H9 (cell line): Measurements from ENCODE around the gene TSPAN3. TPM values are rescaled to one million over a fixed set of nuclear protein-coding genes. Genes with fewer than 3 reads are reported as not detected.

Experiments
- DNase-seq: peaks from one replicate; pipeline ENCODE4 v3.0.0-alpha.2; 2017
- H2AFZ ChIP-seq: one replicate; pipeline ENCODE4 v1.6.1; 2013; ENCODE audit warnings: mild to moderate bottlenecking, low read length, control low read depth, moderate library complexity
- H2AK5ac ChIP-seq: 2 replicates; pipeline ENCODE4 v1.6.1; 2013; ENCODE audit warnings: low read length, control low read depth, mixed read lengths; ENCODE audit not compliant: insufficient read length
- H2BK120ac ChIP-seq: one replicate; pipeline ENCODE4 v1.6.1; 2013; ENCODE audit warnings: low read depth, mild to moderate bottlenecking, low read length, control low read depth, inconsistent platforms; ENCODE audit not compliant: poor library complexity, severe bottlenecking
- H2BK12ac ChIP-seq: 2 replicates; pipeline ENCODE4 v1.6.1; 2013; ENCODE audit warnings: low read length, control low read depth, mixed read lengths, low read depth; ENCODE audit not compliant: insufficient read length
- H2BK15ac ChIP-seq: 2 replicates; pipeline ENCODE4 v1.6.1; 2013; ENCODE audit warnings: low read depth, low read length, control low read depth
- H2BK20ac ChIP-seq: one replicate; pipeline ENCODE4 v1.6.1; 2013; ENCODE audit warnings: low read depth, mild to moderate bottlenecking, low read length, control low read depth, inconsistent platforms; ENCODE audit not compliant: poor library complexity, severe bottlenecking
- H2BK5ac ChIP-seq: 2 replicates; pipeline ENCODE4 v1.6.1; 2013; ENCODE audit warnings: low read length, control low read depth, mixed read lengths; ENCODE audit not compliant: insufficient read length
- H3K14ac ChIP-seq: 2 replicates; pipeline ENCODE4 v1.6.1; 2013; ENCODE audit warnings: low read length, control low read depth; ENCODE audit not compliant: insufficient read depth
- H3K18ac ChIP-seq: 2 replicates; pipeline ENCODE4 v1.6.1; 2013; ENCODE audit warnings: low read depth, mild to moderate bottlenecking, mixed read lengths, low read length, control low read depth; ENCODE audit not compliant: insufficient read length
- H3K23ac ChIP-seq: 2 replicates; pipeline ENCODE4 v1.6.1; 2013; ENCODE audit warnings: low read length, control low read depth, mixed read lengths, low read depth; ENCODE audit not compliant: insufficient read length
- H3K23me2 ChIP-seq: 2 replicates; pipeline ENCODE4 v1.6.1; 2013; ENCODE audit warnings: low read depth, mild to moderate bottlenecking, mixed read lengths, low read length, control low read depth; ENCODE audit not compliant: insufficient read length, poor library complexity, severe bottlenecking
- H3K27ac ChIP-seq: 2 replicates; pipeline ENCODE4 v1.5.1; 2013; ENCODE audit warnings: low read length, control low read depth, mixed read lengths, low read depth; ENCODE audit not compliant: insufficient read length
- H3K27me3 ChIP-seq: 2 replicates; pipeline ENCODE4 v1.6.1; 2013; ENCODE audit warnings: low read length, control low read depth, inconsistent platforms; ENCODE audit not compliant: insufficient read depth
- H3K4ac ChIP-seq: 2 replicates; pipeline ENCODE4 v1.6.1; 2013; ENCODE audit warnings: low read depth, mild to moderate bottlenecking, control low read depth, inconsistent platforms, low read length, moderate library complexity
- H3K4me1 ChIP-seq: 2 replicates; pipeline ENCODE4 v1.6.1; 2013; ENCODE audit warnings: low read length, control low read depth, inconsistent platforms; ENCODE audit not compliant: insufficient read depth
- H3K4me2 ChIP-seq: 2 replicates; pipeline ENCODE4 v1.6.1; 2013; ENCODE audit warnings: low read length, control low read depth, mixed read lengths; ENCODE audit not compliant: insufficient read length, insufficient read depth
- H3K56ac ChIP-seq: 2 replicates; pipeline ENCODE4 v1.6.1; 2013; ENCODE audit warnings: low read depth, mild to moderate bottlenecking, mixed read lengths, low read length, control low read depth; ENCODE audit not compliant: insufficient read length
- H3K79me1 ChIP-seq: 2 replicates; pipeline ENCODE4 v1.6.1; 2013; ENCODE audit warnings: low read depth, mild to moderate bottlenecking, moderate library complexity, low read length, control low read depth, inconsistent platforms; ENCODE audit not compliant: insufficient read depth, poor library complexity, severe bottlenecking
- H3K79me2 ChIP-seq: 2 replicates; pipeline ENCODE4 v1.6.1; 2013; ENCODE audit warnings: low read length, control low read depth, inconsistent platforms; ENCODE audit not compliant: insufficient read depth
- H3K9ac ChIP-seq: 2 replicates; pipeline ENCODE4 v1.6.1; 2013; ENCODE audit warnings: low read length, control low read depth, mixed read lengths; ENCODE audit not compliant: insufficient read length; ENCODE audit errors: extremely low read depth
- H3K9me3 ChIP-seq: one replicate; pipeline ENCODE4 v1.6.1; 2013; ENCODE audit warnings: low read depth, low read length, inconsistent platforms; ENCODE audit not compliant: control insufficient read depth
- H3T11ph ChIP-seq: one replicate; pipeline ENCODE4 v1.6.1; 2013; ENCODE audit warnings: mild to moderate bottlenecking, low read length, control low read depth, inconsistent platforms
- H4K20me1 ChIP-seq: one replicate; pipeline ENCODE4 v1.6.1; 2013; ENCODE audit not compliant: control insufficient read depth, insufficient read length, insufficient read depth
- H4K5ac ChIP-seq: 2 replicates; pipeline ENCODE4 v1.6.1; 2013; ENCODE audit warnings: low read depth, mild to moderate bottlenecking, mixed read lengths, low read length, control low read depth; ENCODE audit not compliant: insufficient read length
- H4K8ac ChIP-seq: replicated peaks from 2 replicates; pipeline ENCODE4 v1.6.1; 2013; ENCODE audit warnings: low read length, control low read depth, mixed read lengths, low read depth; ENCODE audit not compliant: insufficient read length
- H4K91ac ChIP-seq: 2 replicates; pipeline ENCODE4 v1.6.1; 2013; ENCODE audit warnings: low read depth, mild to moderate bottlenecking, moderate library complexity, mixed read lengths, low read length, control low read depth; ENCODE audit not compliant: insufficient read length
- H3K27ac Mint-ChIP-seq, 3 experiments: 2 replicates in 2 of 3; 3 replicates in 1 of 3; pipeline ENCODE4 v1.8.0; 2020 to 2021; ENCODE audit warnings: mixed read lengths in 3 of 3, mild to moderate bottlenecking in 1 of 3, moderate library complexity in 1 of 3
- H3K27me3 Mint-ChIP-seq: 2 replicates; pipeline ENCODE4 v1.8.0; 2021; ENCODE audit warnings: low read depth, mild to moderate bottlenecking, moderate library complexity, mixed read lengths
- H3K36me3 Mint-ChIP-seq, 3 experiments: 2 replicates in 2 of 3; 3 replicates in 1 of 3; pipeline ENCODE4 v1.8.0; 2020 to 2021; ENCODE audit warnings: low read depth in 3 of 3, mixed read lengths in 3 of 3; ENCODE audit not compliant: insufficient read depth in 1 of 3
- H3K4me1 Mint-ChIP-seq, 2 experiments: 2 replicates each; pipeline ENCODE4 v1.8.0; 2020; ENCODE audit warnings: mixed read lengths in 2 of 2
- H3K4me3 Mint-ChIP-seq, 2 experiments: 2 replicates in 1 of 2; 3 replicates in 1 of 2; pipeline ENCODE4 v1.8.0; 2020 to 2021; ENCODE audit warnings: mild to moderate bottlenecking in 2 of 2, mixed read lengths in 2 of 2, moderate library complexity in 1 of 2
- H3K9me3 Mint-ChIP-seq, 2 experiments: 2 replicates in 1 of 2; 3 replicates in 1 of 2; pipeline ENCODE4 v1.8.0; 2020; ENCODE audit warnings: mild to moderate bottlenecking in 2 of 2, mixed read lengths in 2 of 2, moderate library complexity in 1 of 2
- CTCF ChIP-seq: fragments of 200-600 bp; sonication (generic); conservative IDR thresholded peaks from 3 replicates; pipeline ENCODE4 v1.8.0; 2021; ENCODE audit warnings: antibody characterized with exemption, mild to moderate bottlenecking
- WGBS: extraction: QIAGEN DNeasy Blood & Tissue Kit; methylation state at CpG from one replicate; pipeline ENCODE4 v1.1.7; 2013; ENCODE audit warnings: missing lambda C conversion rate, low lambda C conversion rate, mixed read lengths; ENCODE audit not compliant: insufficient read length; ENCODE audit errors: extremely low coverage; 5-methylcytosine and 5-hydroxymethylcytosine counted together
- total RNA-seq: library from RNA; stranded (reverse); gene quantifications from 2 replicates; pipeline ENCODE4 v1.2.1, GENCODE V29; 2021

TSPAN3 gene
- total RNA-seq, 1 experiment from 2014 or later = 117 TPM

GRCh38 chr15:77032647-77033416 is 38.1 kb downstream of the TSPAN3 start:
- no peak for TF ChIP-seq CTCF
- H3K27me3 Mint-ChIP-seq = peaks cover 4% of the 10 kb centered on the region
- WGBS = no CpG with 5 or more reads among the region's 18 CpGs
- no peak overlapping the region for H3K14ac ChIP-seq
- no peaks in the 10 kb centered on the region for H3K79me2 ChIP-seq
- H3K4me3 Mint-ChIP-seq = no peak overlapping the region
- H2BK20ac ChIP-seq = no peak overlapping the region
- no peaks in the 10 kb centered on the region for H3K23me2 ChIP-seq
- H2AFZ ChIP-seq = no peak overlapping the region
- H2AK5ac ChIP-seq = no peak overlapping the region
- H4K5ac ChIP-seq = no peak overlapping the region
- H2BK15ac ChIP-seq = no peak overlapping the region
- H3K56ac ChIP-seq = no peak overlapping the region
- H3K36me3 Mint-ChIP-seq = peaks cover 6 to 12% (median 9%) of the 10 kb centered on the region in 3 experiments; a peak in 6 of 7 replicates
- no peak overlapping the region for H4K8ac ChIP-seq
- H3K27ac Mint-ChIP-seq = no peak overlapping the region
- H3K4ac ChIP-seq = no peak overlapping the region
- no peak overlapping the region for H3K23ac ChIP-seq
- no peaks in the 10 kb centered on the region for H3K27me3 ChIP-seq
- no peak overlapping the region for H2BK5ac ChIP-seq
- no peaks in the 10 kb centered on the region for H3K79me1 ChIP-seq
- no peak overlapping the region for H4K91ac ChIP-seq
- H3K4me2 ChIP-seq = no peak overlapping the region
- no peak overlapping the region for H3T11ph ChIP-seq
- H3K9me3 ChIP-seq = no peaks in the 10 kb centered on the region
- H3K9ac ChIP-seq = no peak overlapping the region
- DNase-seq = no peak
- H3K4me1 Mint-ChIP-seq = peaks cover 13 to 27% of the 10 kb centered on the region in 2 experiments
- H3K9me3 Mint-ChIP-seq = peaks cover 7 to 9% of the 10 kb centered on the region in 2 experiments
- H2BK12ac ChIP-seq = no peak overlapping the region
- no peak overlapping the region for H3K18ac ChIP-seq
- H4K20me1 ChIP-seq = no peaks in the 10 kb centered on the region
- no peaks in the 10 kb centered on the region for H3K4me1 ChIP-seq
- H3K27ac ChIP-seq = no peak overlapping the region
- no peak overlapping the region for H2BK120ac ChIP-seq
